CD4-positive, alpha-beta T cell (primary cell): ENCODE results near the gene TGFBI. TPM values are rescaled to one million over a fixed set of nuclear protein-coding genes. Genes with fewer than 3 reads are reported as not detected.

ENCODE experiments used
- ATAC-seq: fragments of 200-7000 bp; cut with Tn5 transposase; one replicate; pipeline ENCODE4 v1.10.0; 2022; ENCODE audit warnings: mild to moderate bottlenecking; ENCODE audit not compliant: poor library complexity
- CTCF ChIA-PET: fragments of 350-600 bp; sonication (Branson Sonifier 250); formaldehyde crosslinking; loops from one replicate; lab custom pipeline; 2021; ENCODE audit warnings: antibody characterized with exemption, inconsistent platforms; lab: Charles Lee
- POLR2A ChIA-PET: fragments of 350-600 bp; sonication (Branson Sonifier 250); formaldehyde crosslinking; loops from one replicate; lab custom pipeline; 2021; ENCODE audit warnings: antibody characterized with exemption, inconsistent platforms; lab: Charles Lee
- DNase-seq, 14 experiments: peaks; one replicate each; pipeline ENCODE4 v3.0.0-alpha.2; 2013 to 2020; ENCODE audit warnings: mixed read lengths in 2 of 14
- H3K27ac ChIP-seq, 2 donors: one replicate each; pipeline versions ENCODE4 v1.5.1 to v1.7.0; 2013; ENCODE audit warnings: low read length in 2 of 2, low read depth in 1 of 2, mild to moderate bottlenecking in 1 of 2
- H3K27me3 ChIP-seq, 2 experiments: 1 replicate in 1 of 2; 2 replicates in 1 of 2; pipeline versions ENCODE4 v1.6.1 to v1.7.0; 2013; ENCODE audit warnings: low read length in 2 of 2, control low read depth in 1 of 2, mild to moderate bottlenecking in 1 of 2, moderate library complexity in 1 of 2; ENCODE audit not compliant: insufficient read depth in 2 of 2, control insufficient read depth in 1 of 2
- H3K36me3 ChIP-seq: one replicate; pipeline ENCODE4 v1.6.1; 2013; ENCODE audit warnings: low read length, control low read depth; ENCODE audit not compliant: insufficient read depth
- H3K4me1 ChIP-seq: one replicate; pipeline ENCODE4 v1.6.1; 2013; ENCODE audit warnings: low read length, control low read depth; ENCODE audit not compliant: insufficient read depth
- H3K4me3 ChIP-seq: one replicate; pipeline ENCODE4 v1.5.1; 2013; ENCODE audit warnings: mild to moderate bottlenecking, low read length, moderate library complexity
- H3K9me3 ChIP-seq, 2 experiments: 1 replicate in 1 of 2; 2 replicates in 1 of 2; pipeline versions ENCODE4 v1.6.1 to v1.7.0; 2013; ENCODE audit warnings: low read length in 2 of 2, mild to moderate bottlenecking in 2 of 2, control low read depth in 1 of 2, moderate library complexity in 1 of 2; ENCODE audit not compliant: control insufficient read depth in 1 of 2, insufficient read depth in 1 of 2
- H3K27ac Mint-ChIP-seq: one replicate; pipeline ENCODE4 v1.8.0; 2020; ENCODE audit warnings: mixed read lengths
- H3K27me3 Mint-ChIP-seq: one replicate; pipeline ENCODE4 v1.8.0; 2021; ENCODE audit warnings: mixed read lengths
- H3K36me3 Mint-ChIP-seq: one replicate; pipeline ENCODE4 v1.8.0; 2021; ENCODE audit warnings: low read depth, mixed read lengths
- H3K4me1 Mint-ChIP-seq: one replicate; pipeline ENCODE4 v1.8.0; 2021; ENCODE audit warnings: low read depth, mixed read lengths
- H3K4me3 Mint-ChIP-seq: one replicate; pipeline ENCODE4 v1.8.0; 2020; ENCODE audit warnings: mild to moderate bottlenecking, mixed read lengths
- H3K9me3 Mint-ChIP-seq: one replicate; pipeline ENCODE4 v1.8.0; 2020; ENCODE audit warnings: mixed read lengths
- CTCF ChIP-seq: fragments of 200-600 bp; IDR thresholded peaks from one replicate; pipeline ENCODE4 v1.8.0; 2022; ENCODE audit warnings: antibody characterized with exemption, mild to moderate bottlenecking
- intact Hi-C, 2 experiments: fragments of 100-400 bp; cut with DNase I in 1 of 2; cut with micrococcal nuclease in 1 of 2; formaldehyde crosslinking; loops; one replicate each; pipeline versions ENCODE4 v1.15.1 to v1.9.0; 2023 to 2025; cut with DNase I, micrococcal nuclease
- total RNA-seq, 174 experiments: library from RNA in 2 of 174; stranded (reverse) in 2 of 174; gene quantifications; one replicate each; pipeline ENCODE4 v1.2.3 and lab custom pipeline; 2021 to 2026

Gene TGFBI
- total RNA-seq, 2 experiments from 2014 or later, result 4.8 to 5.9 TPM

- no peaks in the 10 kb centered on the region for H3K4me1 ChIP-seq
- Mint-ChIP-seq H3K4me3 (no peak overlapping the region), H3K27ac (no peak overlapping the region), H3K4me1 (no peaks in the 10 kb centered on the region), H3K27me3 (peaks cover 19% of the 10 kb centered on the region), H3K9me3 (no peaks in the 10 kb centered on the region), H3K36me3 (no peaks in the 10 kb centered on the region)
- ChIA-PET POLR2A (no interaction called here), CTCF (no interaction called here)
- no peak overlapping the region for H3K27ac ChIP-seq
- H3K27me3 ChIP-seq, result peaks cover 4% of the 10 kb centered on the region in 2 experiments
- intact Hi-C loops, result no loop called here
- no peaks in the 10 kb centered on the region for H3K36me3 ChIP-seq
- peaks cover 0 to 11% of the 10 kb centered on the region in 2 experiments for H3K9me3 ChIP-seq
- no peak for ATAC-seq
- H3K4me3 ChIP-seq, result no peak overlapping the region
- no peak for DNase-seq
- TF ChIP-seq CTCF, result no peak
Observed at GRCh38 chr5:135986891-135987401, 41.8 kb upstream of the TGFBI start.

GRCh38 chr5:135988546-135988945, 40.2 kb upstream of the TGFBI start:
- peaks cover 19% of the 10 kb centered on the region for H3K27me3 Mint-ChIP-seq
- DNase-seq, result no peak
- POLR2A ChIA-PET, result no interaction called here

GRCh38 chr5:135989686-135990085, 39.1 kb upstream of the TGFBI start:
- POLR2A ChIA-PET, result no interaction called here

More at GRCh38 chr5:135988546-135988945, 40.2 kb upstream of the TGFBI start:
- Mint-ChIP-seq H3K9me3 (no peaks in the 10 kb centered on the region), H3K4me3 (no peak overlapping the region), H3K36me3 (no peaks in the 10 kb centered on the region), H3K4me1 (no peaks in the 10 kb centered on the region), H3K27ac (no peak overlapping the region)
- no peak overlapping the region for H3K4me3 ChIP-seq
- H3K9me3 ChIP-seq, result peaks cover 0 to 11% of the 10 kb centered on the region in 2 experiments
- peaks cover 4% of the 10 kb centered on the region in 2 experiments for H3K27me3 ChIP-seq
- CTCF ChIA-PET, result no interaction called here
- no peaks in the 10 kb centered on the region for H3K36me3 ChIP-seq
- intact Hi-C loops, result no loop called here
- TF ChIP-seq CTCF, result no peak
- H3K27ac ChIP-seq, result no peak overlapping the region
- no peaks in the 10 kb centered on the region for H3K4me1 ChIP-seq
- ATAC-seq, result no peak

More at GRCh38 chr5:135989686-135990085, 39.1 kb upstream of the TGFBI start:
- Mint-ChIP-seq H3K4me3 (no peak overlapping the region), H3K36me3 (no peaks in the 10 kb centered on the region), H3K4me1 (no peaks in the 10 kb centered on the region), H3K9me3 (no peaks in the 10 kb centered on the region), H3K27ac (no peak overlapping the region), H3K27me3 (peaks cover 24% of the 10 kb centered on the region)
- H3K27me3 ChIP-seq, result peaks cover 4% of the 10 kb centered on the region in 2 experiments
- CTCF ChIA-PET, result no interaction called here
- DNase-seq (no peak), ATAC-seq (no peak)
- no peak overlapping the region for H3K4me3 ChIP-seq
- H3K27ac ChIP-seq, result no peak overlapping the region
- H3K4me1 ChIP-seq, result no peaks in the 10 kb centered on the region
- H3K9me3 ChIP-seq, result peaks cover 0 to 11% of the 10 kb centered on the region in 2 experiments
- intact Hi-C loops, result no loop called here
- no peak for TF ChIP-seq CTCF
- no peaks in the 10 kb centered on the region for H3K36me3 ChIP-seq
